ENCODE results near the gene BUD31.

Gene BUD31

DNA sequence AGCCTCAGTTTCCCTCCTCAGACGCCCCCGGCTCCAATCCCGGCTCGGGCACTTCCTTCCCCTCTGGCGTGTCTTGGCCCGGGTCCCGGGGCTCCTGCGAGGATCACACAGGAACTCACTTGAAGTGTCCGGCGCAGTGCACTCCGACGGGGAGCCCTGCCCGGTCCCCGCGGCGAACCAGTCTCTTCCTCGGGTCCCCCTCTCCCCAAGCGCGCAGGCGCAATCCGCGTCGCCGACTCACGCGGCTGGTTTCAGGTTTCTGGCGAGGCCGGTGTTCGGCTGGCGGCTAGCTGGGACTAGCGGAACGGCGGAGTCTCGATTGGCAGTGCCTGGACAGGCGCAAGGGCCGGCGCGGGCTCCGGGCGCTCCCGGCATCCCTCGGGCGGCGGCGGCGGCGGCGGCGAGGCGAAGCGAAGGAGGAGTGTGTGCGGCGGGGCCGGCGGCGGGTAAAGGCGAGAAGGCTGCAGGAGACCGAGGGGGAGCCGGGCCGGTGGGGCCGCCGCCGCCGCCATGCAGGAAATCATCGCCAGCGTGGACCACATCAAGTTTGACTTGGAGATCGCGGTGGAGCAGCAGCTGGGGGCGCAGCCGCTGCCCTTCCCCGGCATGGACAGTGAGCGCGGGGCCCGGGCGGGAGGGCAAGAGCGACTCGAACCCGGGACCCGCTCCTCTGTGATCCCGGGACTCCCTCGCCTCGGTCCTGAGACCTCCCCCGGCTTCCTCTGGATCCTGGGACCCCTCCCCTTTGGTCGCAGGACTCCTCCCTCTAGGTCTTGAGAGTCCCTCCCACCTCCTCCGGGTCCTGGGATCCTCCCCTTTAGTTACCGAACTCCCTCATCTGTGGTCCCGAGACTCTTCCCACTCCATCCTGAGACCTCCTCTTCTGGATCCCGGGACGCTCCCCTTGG lies 30.1 kb downstream of the BUD31 start, which contains the start of the genes CPSF4 and PTCD1:
Gene CPSF4 (plus strand): TSS at position 371 of the 908 bp plus-strand sequence. CDS start 140 bp downstream, at position 511.
Gene PTCD1 (minus strand): TSS at position 226 of the 908 bp plus-strand sequence. CDS start 3,556 bp downstream, outside the sequence.
- peak; percentile 88 for DNase-seq

- DNase-seq: no peak
Measured at GRCh38 chr7:99440195-99440594, 31.4 kb downstream of the BUD31 start.

- no peak for DNase-seq
Measured at GRCh38 chr7:99446096-99446495, 37.3 kb downstream of the BUD31 start.

DNA sequence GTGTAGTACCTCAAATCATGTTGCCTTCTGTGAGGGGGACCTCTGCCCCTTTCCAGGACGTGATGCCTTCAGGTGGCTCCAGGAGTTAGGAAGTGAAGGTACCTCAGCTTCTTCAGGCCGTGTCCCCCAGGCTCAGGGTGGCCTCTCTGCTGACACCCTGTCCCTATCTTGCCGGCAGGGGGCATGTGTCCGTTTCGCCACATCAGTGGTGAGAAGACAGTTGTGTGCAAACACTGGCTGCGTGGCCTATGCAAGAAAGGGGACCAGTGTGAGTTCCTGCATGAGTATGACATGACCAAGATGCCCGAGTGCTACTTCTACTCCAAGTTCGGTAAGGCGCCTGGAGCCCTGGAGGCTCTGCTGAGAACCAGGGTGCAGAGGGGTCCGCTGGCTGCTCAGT lies 39.2 kb downstream of the BUD31 start:
- DNase-seq: peak; percentile 13

DNA sequence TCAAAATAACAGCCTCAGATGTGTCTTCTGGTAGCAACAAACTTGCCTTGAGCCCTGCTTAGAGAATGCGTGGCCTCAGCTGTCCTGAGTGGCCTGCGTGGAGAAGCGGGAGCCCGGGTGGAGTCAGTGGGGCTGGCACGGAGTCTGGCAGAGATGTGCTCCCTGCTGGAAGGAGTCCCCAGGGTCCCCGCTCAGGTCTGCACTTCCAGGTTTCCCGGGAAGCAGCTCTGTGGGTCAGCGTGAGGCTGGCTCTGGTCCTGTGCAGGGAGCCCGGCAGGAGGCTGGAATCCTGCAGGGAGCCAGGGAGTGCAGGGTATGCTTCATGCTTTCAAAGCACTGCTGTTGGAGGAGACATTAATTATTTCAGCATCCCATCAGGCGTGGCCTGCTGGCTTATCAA lies 40.1 kb downstream of the BUD31 start:
- DNase-seq: no peak

- no peak for DNase-seq
Measured at GRCh38 chr7:99449326-99449725, 40.6 kb downstream of the BUD31 start.

GRCh38 chr7:99451936-99452335 lies 43.2 kb downstream of the BUD31 start:
- DNase-seq: no peak

- no peak for DNase-seq
Measured at GRCh38 chr7:99452541-99452940, 43.8 kb downstream of the BUD31 start.

DNA sequence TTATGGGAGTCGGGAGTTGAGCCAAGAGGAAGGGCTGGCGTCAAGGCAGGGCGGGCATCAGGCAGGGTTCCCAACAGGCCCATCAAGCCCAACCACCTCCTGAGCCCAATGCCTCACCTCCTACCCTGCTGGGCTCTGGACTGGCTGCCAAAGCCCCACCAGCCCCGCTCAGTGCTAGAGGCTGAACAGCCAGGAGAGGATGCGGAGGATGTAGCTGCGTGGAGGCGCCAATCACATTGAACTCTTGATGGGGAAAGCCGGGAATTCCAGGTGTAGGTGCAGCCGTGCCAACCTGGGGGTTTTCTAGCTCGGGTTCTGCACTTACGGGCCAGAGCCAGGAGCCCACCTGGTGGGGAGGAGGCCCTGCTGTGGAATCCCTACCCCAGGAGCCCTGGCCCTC lies 44.3 kb downstream of the BUD31 start:
- no peak for DNase-seq

DNA sequence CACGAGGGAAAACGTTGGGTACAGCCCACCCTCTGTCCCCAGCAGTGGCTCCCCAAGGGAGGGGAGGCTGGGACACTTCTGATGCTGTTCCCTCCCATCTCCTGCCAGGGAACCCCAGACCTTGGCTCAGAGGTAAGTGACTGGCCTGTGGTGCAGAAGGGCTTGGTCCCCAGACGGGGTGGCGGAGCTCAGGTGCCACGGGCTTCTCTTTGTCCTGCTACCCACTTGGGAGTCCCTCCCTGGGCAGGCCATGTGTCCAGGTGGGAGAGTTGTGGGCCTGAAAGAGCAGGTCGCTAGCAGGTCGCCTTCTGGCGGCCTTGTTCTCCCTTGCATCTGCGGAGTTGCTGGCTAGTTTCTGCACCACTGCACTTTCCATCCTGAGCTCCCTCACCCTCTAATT lies 47.1 kb downstream of the BUD31 start:
- DNase-seq: no peak

DNA sequence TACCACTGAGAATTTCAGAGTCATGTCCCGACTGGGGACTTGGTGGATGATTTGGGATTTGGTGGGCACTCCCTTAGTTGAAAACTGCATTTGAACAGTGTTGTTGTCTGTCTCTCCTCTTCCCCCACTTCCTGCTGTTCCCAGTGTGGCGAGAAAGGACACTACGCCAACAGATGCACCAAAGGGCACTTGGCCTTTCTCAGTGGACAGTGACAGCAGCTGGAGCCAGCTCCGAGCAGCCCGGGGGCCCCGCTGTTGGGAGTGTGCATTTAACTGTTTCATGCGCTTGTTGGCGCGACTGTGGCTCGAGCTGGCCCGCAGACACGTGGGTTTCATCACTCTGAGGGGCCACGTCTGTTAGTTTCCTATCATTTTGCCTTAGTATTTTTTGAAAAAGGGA lies 47.5 kb downstream of the BUD31 start:
- no peak for DNase-seq

- no peak for DNase-seq
Measured at GRCh38 chr7:99457050-99457649, 48.4 kb downstream of the BUD31 start.

GRCh38 chr7:99457650-99458493 lies 49.1 kb downstream of the BUD31 start:
- no peak for DNase-seq

- peak; percentile 46 for DNase-seq
Measured at GRCh38 chr7:99459087-99459486, 50.3 kb downstream of the BUD31 start.

GRCh38 chr7:99460651-99461050 lies 51.9 kb downstream of the BUD31 start:
- DNase-seq: no peak

DNA sequence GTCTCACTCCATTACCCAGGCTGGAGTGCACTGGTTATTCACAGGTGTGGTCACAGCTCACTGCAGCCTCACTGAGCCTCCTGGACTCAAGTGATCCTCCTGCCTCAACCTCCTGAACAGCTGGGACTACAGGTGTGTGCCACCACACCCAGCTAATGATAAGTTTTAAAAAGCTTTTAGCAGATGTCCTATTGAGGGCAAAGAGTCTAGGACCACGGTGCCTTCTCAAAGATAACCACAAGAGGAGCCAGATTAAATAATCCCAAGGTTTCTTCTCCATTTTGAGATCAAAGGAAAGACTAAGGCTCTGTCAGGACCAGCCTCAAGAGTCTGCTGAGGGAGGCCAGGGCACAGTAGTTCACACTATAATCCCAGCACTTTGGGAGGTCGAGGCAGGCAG lies 52.5 kb downstream of the BUD31 start:
- DNase-seq: no peak

GRCh38 chr7:99465421-99465768 lies 56.6 kb downstream of the BUD31 start:
- no peak for DNase-seq

DNA sequence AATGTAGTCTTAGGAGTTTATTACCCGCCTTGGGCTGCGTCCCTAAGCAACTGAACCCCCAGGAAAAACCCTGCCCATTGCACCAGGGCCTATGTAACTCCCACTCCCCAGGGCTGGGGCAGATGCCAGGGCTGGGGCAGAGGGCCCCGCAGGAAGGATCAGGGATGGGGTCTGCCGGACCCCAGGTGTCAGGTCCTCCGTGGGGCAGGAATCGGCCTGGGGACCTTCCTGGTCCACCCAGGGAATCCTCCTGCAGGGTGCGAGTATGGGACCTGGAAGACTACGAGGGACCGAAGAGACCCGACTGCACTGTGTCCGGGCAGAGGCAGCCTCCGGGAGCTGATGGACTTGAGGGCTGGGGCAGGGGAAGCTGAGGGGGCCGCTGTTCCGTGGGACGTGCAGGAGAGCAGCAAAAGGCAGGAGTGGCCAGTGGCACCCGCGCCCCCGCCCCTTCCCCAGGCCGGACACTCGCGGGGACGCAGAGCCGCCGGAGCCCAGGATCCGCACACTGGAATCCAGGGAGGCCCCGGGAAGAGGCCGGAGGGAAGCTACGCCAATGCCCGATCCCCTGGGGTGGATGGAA lies 59.7 kb downstream of the BUD31 start:
- DNase-seq: no peak
